ENCODE data around the gene SLMAP.

SLMAP gene

DNA sequence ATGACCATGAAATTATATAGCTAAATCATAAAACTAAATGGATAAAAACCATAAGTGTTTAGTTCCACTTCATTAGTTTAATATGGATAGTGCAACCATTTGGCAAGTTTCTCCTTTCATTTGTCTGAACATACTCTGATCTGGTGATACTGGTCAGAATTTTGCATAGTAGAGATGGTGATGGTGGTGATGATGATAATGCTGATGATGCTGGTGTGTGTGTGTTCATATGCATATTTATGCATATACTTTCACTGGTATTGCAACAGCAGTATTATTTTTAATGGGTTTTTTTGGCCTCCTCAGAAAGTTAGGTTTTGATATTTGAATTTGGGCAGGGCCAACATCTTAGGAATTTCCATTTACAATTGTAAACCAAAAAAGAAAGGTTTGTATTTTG, 76.4 kb downstream of the SLMAP start:
- no peak overlapping the region for H2BK120ac ChIP-seq (ENCODE audit: low read depth, low read length)
- H4K8ac ChIP-seq (ENCODE audit: low read length) = no peak overlapping the region
- no peak overlapping the region for H3K23ac ChIP-seq (ENCODE audit: low read length in 2 of 2)
- no peak overlapping the region for H3K4me3 ChIP-seq (ENCODE audit: insufficient read depth in 1 of 2, low read depth in 1 of 2, low read length in 2 of 2)
- H2AK5ac ChIP-seq (ENCODE audit: low read length, severe bottlenecking) = no peak overlapping the region
- no peak for DNase-seq
- no peak overlapping the region for H3K4ac ChIP-seq (ENCODE audit: low read depth in 1 of 2, low read length in 2 of 2)
- H3K9me3 ChIP-seq (ENCODE audit: control insufficient read depth, low read length) = no peaks in the 10 kb centered on the region
- H2BK12ac ChIP-seq (ENCODE audit: low read length in 2 of 2) = no peak overlapping the region
- no peak overlapping the region for H3K9ac ChIP-seq (ENCODE audit: low read length)
- peaks cover 0 to 24% of the 10 kb centered on the region in 2 experiments for H3K36me3 ChIP-seq (ENCODE audit: control insufficient read depth in 1 of 2, insufficient read depth in 2 of 2, low read depth in 1 of 2, low read length in 2 of 2)
- H3K27me3 ChIP-seq (ENCODE audit: control insufficient read depth in 1 of 2, insufficient read depth in 1 of 2, low read length in 2 of 2) = no peaks in the 10 kb centered on the region
- no peak overlapping the region for H3K14ac ChIP-seq (ENCODE audit: low read length in 2 of 2)
- no peak overlapping the region for H4K91ac ChIP-seq (ENCODE audit: low read length)
- H3K27ac ChIP-seq (ENCODE audit: low read length, poor library complexity, severe bottlenecking) = no peak overlapping the region
- no peak overlapping the region for H3K4me2 ChIP-seq (ENCODE audit: low read length, poor library complexity, severe bottlenecking)
- H2AFZ ChIP-seq (ENCODE audit: low read depth, low read length) = no peak overlapping the region
- peaks cover 1% of the 10 kb centered on the region for H3K4me1 ChIP-seq (ENCODE audit: control insufficient read depth, insufficient read depth, low read depth, low read length)
- H3K18ac ChIP-seq (ENCODE audit: low read depth in 1 of 2, low read length in 2 of 2) = no peak overlapping the region
- H3K79me1 ChIP-seq (replicated peaks; ENCODE audit: low read length, poor library complexity, severe bottlenecking) = peaks cover 17% of the 10 kb centered on the region
- H2BK15ac ChIP-seq (ENCODE audit: low read depth, poor library complexity, severe bottlenecking) = no peak overlapping the region
- no peak overlapping the region for H2BK5ac ChIP-seq (ENCODE audit: low read depth, low read length, poor library complexity, severe bottlenecking)

GRCh38 chr3:57832900-57833313, 76.8 kb downstream of the SLMAP start:
- Histone ChIP-seq H3K4me1 (ENCODE audit: control insufficient read depth, insufficient read depth, low read depth, low read length) (peaks cover 1% of the 10 kb centered on the region), H3K23ac (ENCODE audit: low read length in 2 of 2) (no peak overlapping the region), H3K9ac (ENCODE audit: low read length) (no peak overlapping the region), H2BK5ac (ENCODE audit: low read depth, low read length, poor library complexity, severe bottlenecking) (no peak overlapping the region), H4K8ac (ENCODE audit: low read length) (no peak overlapping the region), H2BK12ac (ENCODE audit: low read length in 2 of 2) (no peak overlapping the region), H3K36me3 (ENCODE audit: control insufficient read depth in 1 of 2, insufficient read depth in 2 of 2, low read depth in 1 of 2, low read length in 2 of 2) (peaks cover 0 to 24% of the 10 kb centered on the region in 2 experiments), H3K4ac (ENCODE audit: low read depth in 1 of 2, low read length in 2 of 2) (no peak overlapping the region), H3K18ac (ENCODE audit: low read depth in 1 of 2, low read length in 2 of 2) (no peak overlapping the region), H3K4me3 (ENCODE audit: insufficient read depth in 1 of 2, low read depth in 1 of 2, low read length in 2 of 2) (no peak overlapping the region), H2BK120ac (ENCODE audit: low read depth, low read length) (no peak overlapping the region), H3K27ac (ENCODE audit: low read length, poor library complexity, severe bottlenecking) (no peak overlapping the region), H3K4me2 (ENCODE audit: low read length, poor library complexity, severe bottlenecking) (no peak overlapping the region), H3K14ac (ENCODE audit: low read length in 2 of 2) (no peak overlapping the region), H3K79me1 (replicated peaks; ENCODE audit: low read length, poor library complexity, severe bottlenecking) (peaks cover 18% of the 10 kb centered on the region), H2AFZ (ENCODE audit: low read depth, low read length) (no peak overlapping the region), H3K27me3 (ENCODE audit: control insufficient read depth in 1 of 2, insufficient read depth in 1 of 2, low read length in 2 of 2) (no peaks in the 10 kb centered on the region), H3K9me3 (ENCODE audit: control insufficient read depth, low read length) (no peaks in the 10 kb centered on the region), H2BK15ac (ENCODE audit: low read depth, poor library complexity, severe bottlenecking) (no peak overlapping the region), H4K91ac (ENCODE audit: low read length) (no peak overlapping the region), H2AK5ac (ENCODE audit: low read length, severe bottlenecking) (no peak overlapping the region)
- WGBS = no CpG with 5 or more reads among the region's 1 CpG
- no peak for DNase-seq

- Histone ChIP-seq H3K14ac (ENCODE audit: low read length in 2 of 2) (no peak overlapping the region), H3K27me3 (ENCODE audit: control insufficient read depth in 1 of 2, insufficient read depth in 1 of 2, low read length in 2 of 2) (no peaks in the 10 kb centered on the region), H4K91ac (ENCODE audit: low read length) (no peak overlapping the region), H3K9me3 (ENCODE audit: control insufficient read depth, low read length) (no peaks in the 10 kb centered on the region), H4K8ac (ENCODE audit: low read length) (no peak overlapping the region), H2AK5ac (ENCODE audit: low read length, severe bottlenecking) (no peak overlapping the region), H2BK15ac (ENCODE audit: low read depth, poor library complexity, severe bottlenecking) (no peak overlapping the region), H3K18ac (ENCODE audit: low read depth in 1 of 2, low read length in 2 of 2) (no peak overlapping the region), H2BK12ac (ENCODE audit: low read length in 2 of 2) (no peak overlapping the region), H3K23ac (ENCODE audit: low read length in 2 of 2) (no peak overlapping the region), H3K79me1 (replicated peaks; ENCODE audit: low read length, poor library complexity, severe bottlenecking) (peaks cover 20% of the 10 kb centered on the region), H3K4ac (ENCODE audit: low read depth in 1 of 2, low read length in 2 of 2) (no peak overlapping the region), H3K36me3 (ENCODE audit: control insufficient read depth in 1 of 2, insufficient read depth in 2 of 2, low read depth in 1 of 2, low read length in 2 of 2) (peaks cover 0 to 24% of the 10 kb centered on the region in 2 experiments), H2BK120ac (ENCODE audit: low read depth, low read length) (no peak overlapping the region), H3K9ac (ENCODE audit: low read length) (no peak overlapping the region), H3K27ac (ENCODE audit: low read length, poor library complexity, severe bottlenecking) (no peak overlapping the region), H3K4me3 (ENCODE audit: insufficient read depth in 1 of 2, low read depth in 1 of 2, low read length in 2 of 2) (no peak overlapping the region), H3K4me2 (ENCODE audit: low read length, poor library complexity, severe bottlenecking) (no peak overlapping the region), H2AFZ (ENCODE audit: low read depth, low read length) (no peak overlapping the region), H3K4me1 (ENCODE audit: control insufficient read depth, insufficient read depth, low read depth, low read length) (no peaks in the 10 kb centered on the region), H2BK5ac (ENCODE audit: low read depth, low read length, poor library complexity, severe bottlenecking) (no peak overlapping the region)
- 100% methylated on average over 1 of the region's 1 CpG for WGBS
- no peak for DNase-seq
These were observed 77.7 kb downstream of the SLMAP start for GRCh38 chr3:57833763-57834162.

DNA sequence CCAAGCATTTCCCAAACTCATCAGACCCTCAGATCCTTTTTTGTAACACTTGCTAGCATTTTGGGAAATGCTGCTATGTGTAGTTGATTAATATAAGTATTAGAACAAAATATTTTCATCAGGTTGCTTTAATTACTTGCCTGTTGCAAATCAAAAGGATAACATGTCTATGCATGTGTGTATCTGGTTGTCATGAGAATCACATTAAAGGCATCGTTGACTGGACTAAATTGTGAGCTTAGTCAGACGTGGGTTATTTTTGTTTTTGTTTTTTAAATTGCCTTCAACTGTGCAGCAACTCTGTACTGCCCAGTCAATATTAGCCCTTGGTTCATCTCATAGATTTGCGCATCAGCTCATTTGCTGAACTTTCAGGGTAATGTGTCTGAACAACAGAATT, 81.6 kb downstream of the SLMAP start:
- Histone ChIP-seq H4K91ac (ENCODE audit: low read length) (no peak overlapping the region), H2BK15ac (ENCODE audit: low read depth, poor library complexity, severe bottlenecking) (no peak overlapping the region), H3K9me3 (ENCODE audit: control insufficient read depth, low read length) (no peaks in the 10 kb centered on the region), H3K18ac (ENCODE audit: low read depth in 1 of 2, low read length in 2 of 2) (no peak overlapping the region), H3K4me3 (ENCODE audit: insufficient read depth in 1 of 2, low read depth in 1 of 2, low read length in 2 of 2) (no peak overlapping the region), H4K8ac (ENCODE audit: low read length) (no peak overlapping the region), H3K36me3 (ENCODE audit: control insufficient read depth in 1 of 2, insufficient read depth in 2 of 2, low read depth in 1 of 2, low read length in 2 of 2) (peaks cover 0 to 9% of the 10 kb centered on the region in 2 experiments), H3K4me1 (ENCODE audit: control insufficient read depth, insufficient read depth, low read depth, low read length) (no peaks in the 10 kb centered on the region), H3K9ac (ENCODE audit: low read length) (no peak overlapping the region), H2BK120ac (ENCODE audit: low read depth, low read length) (no peak overlapping the region), H3K27ac (ENCODE audit: low read length, poor library complexity, severe bottlenecking) (no peak overlapping the region), H2AFZ (ENCODE audit: low read depth, low read length) (no peak overlapping the region), H2BK12ac (ENCODE audit: low read length in 2 of 2) (no peak overlapping the region), H3K23ac (ENCODE audit: low read length in 2 of 2) (no peak overlapping the region), H3K4me2 (ENCODE audit: low read length, poor library complexity, severe bottlenecking) (no peak overlapping the region), H3K14ac (ENCODE audit: low read length in 2 of 2) (no peak overlapping the region), H3K79me1 (replicated peaks; ENCODE audit: low read length, poor library complexity, severe bottlenecking) (peaks cover 17% of the 10 kb centered on the region), H3K27me3 (ENCODE audit: control insufficient read depth in 1 of 2, insufficient read depth in 1 of 2, low read length in 2 of 2) (no peaks in the 10 kb centered on the region), H2AK5ac (ENCODE audit: low read length, severe bottlenecking) (no peak overlapping the region), H2BK5ac (ENCODE audit: low read depth, low read length, poor library complexity, severe bottlenecking) (no peak overlapping the region), H3K4ac (ENCODE audit: low read depth in 1 of 2, low read length in 2 of 2) (no peak overlapping the region)
- 86% methylated on average over 2 of the region's 3 CpGs for WGBS
- no peak for DNase-seq

Data from mesenchymal stem cell (in vitro differentiated cells and primary cell).